BLaER1 treated with 17β-estradiol and CSF1 and Interleukin-3, amounts not matched to agents 10 nM and 100 nM (cell line): ENCODE measurements around the gene THAP11.

ENCODE experiments used
- H3K27ac ChIP-seq, 11 experiments: shearing (Covaris generic); formaldehyde crosslinking; 2 replicates each; pipeline ENCODE4 v1.8.1; 2022
- H3K27me3 ChIP-seq, 11 experiments: shearing (Covaris generic); formaldehyde crosslinking; 2 replicates each; pipeline ENCODE4 v1.8.1; 2022
- H3K36me3 ChIP-seq, 11 experiments: shearing (Covaris generic); formaldehyde crosslinking; 2 replicates each; pipeline ENCODE4 v1.8.1; 2022
- H3K4me1 ChIP-seq, 10 experiments: shearing (Covaris generic); formaldehyde crosslinking; 2 replicates each; pipeline ENCODE4 v1.8.1; 2022
- H3K4me2 ChIP-seq, 11 experiments: shearing (Covaris generic); formaldehyde crosslinking; 2 replicates each; pipeline ENCODE4 v1.8.1; 2022
- H3K4me3 ChIP-seq, 10 experiments: shearing (Covaris generic); formaldehyde crosslinking; 2 replicates each; pipeline ENCODE4 v1.8.1; 2022
- H3K9ac ChIP-seq, 11 experiments: shearing (Covaris generic); formaldehyde crosslinking; 2 replicates each; pipeline ENCODE4 v1.8.1; 2022
- H3K9me3 ChIP-seq, 11 experiments: shearing (Covaris generic); formaldehyde crosslinking; replicated peaks in 1 of 11; 2 replicates each; pipeline ENCODE4 v1.8.1; 2022
- H4K20me1 ChIP-seq, 11 experiments: shearing (Covaris generic); formaldehyde crosslinking; 2 replicates each; pipeline ENCODE4 v1.8.1; 2022
- Cebpa-rat ChIP-seq, 11 experiments: shearing (Covaris generic); IDR thresholded peaks; 2 replicates each; pipeline ENCODE4 v1.8.1; 2022

The THAP11 gene

DNA sequence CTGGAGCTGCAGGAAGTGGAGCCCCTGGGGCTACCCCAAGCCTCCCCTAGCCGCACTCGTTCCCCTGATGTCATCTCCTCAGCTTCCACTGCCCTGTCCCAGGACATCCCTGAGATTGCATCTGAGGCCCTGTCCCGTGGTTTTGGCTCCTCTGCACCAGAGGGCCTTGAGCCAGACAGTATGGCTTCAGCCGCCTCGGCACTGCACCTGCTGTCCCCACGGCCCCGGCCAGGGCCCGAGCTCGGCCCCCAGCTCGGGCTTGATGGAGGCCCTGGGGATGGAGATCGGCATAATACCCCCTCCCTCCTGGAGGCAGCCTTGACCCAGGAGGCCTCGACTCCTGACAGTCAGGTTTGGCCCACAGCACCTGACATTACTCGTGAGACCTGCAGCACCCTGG lies 38.5 kb downstream of the THAP11 start:
- H3K9me3 ChIP-seq, result no peaks in the 10 kb centered on the region
- H3K36me3 ChIP-seq, result peaks cover 98 to 100% (median 99%) of the 10 kb centered on the region in 11 experiments
- no peak overlapping the region for H3K27ac ChIP-seq
- H3K4me1 ChIP-seq, result peaks cover 0 to 9% (median 5%) of the 10 kb centered on the region in 10 experiments; a peak in 13 of 20 replicates
- H3K4me2 ChIP-seq, result no peak overlapping the region
- H3K9ac ChIP-seq, result no peak overlapping the region
- H3K27me3 ChIP-seq, result no peaks in the 10 kb centered on the region
- no peak overlapping the region for H3K4me3 ChIP-seq
- TF ChIP-seq Cebpa-rat (IDR thresholded peaks at IDR 0.05), result no peak
- peaks cover 14 to 98% (median 70%) of the 10 kb centered on the region in 11 experiments; a peak in 20 of 22 replicates for H4K20me1 ChIP-seq

DNA sequence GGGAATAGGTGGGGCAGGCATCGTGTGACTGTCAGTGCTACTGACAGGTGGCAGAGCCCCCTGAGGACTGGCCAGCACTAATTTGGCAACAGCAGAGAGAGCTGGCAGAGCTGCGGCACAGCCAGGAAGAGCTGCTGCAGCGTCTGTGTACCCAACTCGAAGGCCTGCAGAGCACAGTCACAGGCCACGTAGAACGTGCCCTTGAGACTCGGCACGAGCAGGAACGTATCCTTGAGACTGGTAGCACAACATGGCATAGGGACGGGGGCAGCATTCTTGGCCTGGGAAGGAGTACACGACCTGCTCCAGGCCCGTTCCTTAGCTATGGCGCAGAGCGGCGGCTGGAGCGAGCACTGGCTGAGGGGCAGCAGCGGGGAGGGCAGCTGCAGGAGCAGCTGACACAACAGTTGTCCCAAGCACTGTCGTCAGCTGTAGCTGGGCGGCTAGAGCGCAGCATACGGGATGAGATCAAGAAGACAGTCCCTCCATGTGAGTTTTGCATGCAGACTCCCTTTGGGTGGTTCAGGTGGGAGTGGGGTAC lies 39.6 kb downstream of the THAP11 start:
- Histone ChIP-seq H3K27ac (no peak overlapping the region), H3K36me3 (peaks cover 97 to 100% (median 99%) of the 10 kb centered on the region in 11 experiments), H4K20me1 (peaks cover 4 to 98% (median 59%) of the 10 kb centered on the region in 11 experiments; a peak in 19 of 22 replicates), H3K9me3 (no peaks in the 10 kb centered on the region), H3K4me2 (no peak overlapping the region), H3K27me3 (no peaks in the 10 kb centered on the region), H3K4me1 (no peaks in the 10 kb centered on the region), H3K9ac (no peak overlapping the region), H3K4me3 (no peak overlapping the region)
- TF ChIP-seq Cebpa-rat (IDR thresholded peaks at IDR 0.05), result no peak

DNA sequence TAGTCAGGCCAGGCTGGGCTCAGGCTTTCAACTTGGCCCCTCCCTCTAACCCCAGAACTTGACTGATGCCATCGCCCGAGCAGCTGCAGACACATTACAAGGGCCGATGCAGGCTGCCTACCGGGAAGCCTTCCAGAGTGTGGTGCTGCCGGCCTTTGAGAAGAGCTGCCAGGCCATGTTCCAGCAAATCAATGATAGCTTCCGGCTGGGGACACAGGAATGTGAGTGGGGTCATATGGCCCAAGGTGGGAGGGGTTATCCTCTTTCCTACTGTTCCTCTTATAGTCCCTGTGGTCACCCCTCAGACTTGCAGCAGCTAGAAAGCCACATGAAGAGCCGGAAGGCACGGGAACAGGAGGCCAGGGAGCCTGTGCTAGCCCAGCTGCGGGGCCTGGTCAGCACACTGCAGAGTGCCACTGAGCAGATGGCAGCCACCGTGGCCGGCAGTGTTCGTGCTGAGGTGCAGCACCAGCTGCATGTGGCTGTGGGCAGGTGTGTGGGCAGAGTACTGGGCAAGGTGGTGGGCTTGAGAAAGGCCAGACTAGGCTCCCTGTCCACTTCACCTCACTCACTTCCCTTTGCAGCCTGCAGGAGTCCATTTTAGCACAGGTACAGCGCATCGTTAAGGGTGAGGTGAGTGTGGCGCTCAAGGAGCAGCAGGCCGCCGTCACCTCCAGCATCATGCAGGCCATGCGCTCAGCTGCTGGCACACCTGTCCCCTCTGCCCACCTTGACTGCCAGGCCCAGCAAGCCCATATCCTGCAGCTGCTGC lies 40.4 kb downstream of the THAP11 start:
- Histone ChIP-seq H3K27ac (no peak overlapping the region), H3K9ac (no peak overlapping the region), H3K4me3 (no peak overlapping the region), H3K27me3 (no peaks in the 10 kb centered on the region), H4K20me1 (peaks cover 4 to 91% (median 50%) of the 10 kb centered on the region in 11 experiments; a peak in 19 of 22 replicates), H3K36me3 (peaks cover 93 to 100% (median 96%) of the 10 kb centered on the region in 11 experiments), H3K4me2 (no peak overlapping the region), H3K9me3 (no peaks in the 10 kb centered on the region), H3K4me1 (no peaks in the 10 kb centered on the region)
- no peak for TF ChIP-seq Cebpa-rat (IDR thresholded peaks at IDR 0.05)

DNA sequence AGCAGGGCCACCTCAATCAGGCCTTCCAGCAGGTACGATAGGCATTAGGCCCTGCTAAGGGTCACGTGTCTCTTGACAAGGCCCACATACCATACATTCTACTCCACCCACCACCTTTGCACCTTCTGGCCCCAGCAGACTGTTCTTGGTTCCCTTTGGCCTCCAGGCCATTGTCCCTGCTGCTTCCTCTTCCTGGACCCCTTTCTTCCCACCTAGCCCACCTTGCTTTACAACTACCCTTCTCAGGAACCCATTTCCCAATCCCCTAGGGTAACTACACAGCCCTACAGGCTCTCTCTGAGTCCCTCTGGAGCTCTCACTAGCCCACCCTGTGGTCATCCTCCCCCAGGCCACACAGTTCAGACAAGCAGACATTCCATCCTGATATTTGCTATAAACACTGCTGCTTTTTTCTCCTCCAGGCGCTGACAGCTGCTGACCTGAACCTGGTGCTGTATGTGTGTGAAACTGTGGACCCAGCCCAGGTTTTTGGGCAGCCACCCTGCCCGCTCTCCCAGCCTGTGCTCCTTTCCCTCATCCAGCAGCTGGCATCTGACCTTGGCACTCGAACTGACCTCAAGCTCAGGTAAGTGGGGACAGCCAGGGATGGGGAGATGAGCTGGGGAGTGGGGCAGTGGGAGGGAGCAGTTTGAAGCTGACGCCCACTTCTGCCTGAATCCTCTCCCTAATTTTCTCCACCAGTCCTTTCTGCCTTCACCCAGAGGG lies 41.2 kb downstream of the THAP11 start:
- Histone ChIP-seq H3K4me2 (no peak overlapping the region), H3K27ac (no peak overlapping the region), H3K36me3 (peaks cover 85 to 100% (median 89%) of the 10 kb centered on the region in 11 experiments), H4K20me1 (peaks cover 4 to 83% (median 49%) of the 10 kb centered on the region in 11 experiments; a peak in 19 of 22 replicates), H3K9me3 (no peaks in the 10 kb centered on the region), H3K4me1 (no peaks in the 10 kb centered on the region), H3K4me3 (no peak overlapping the region), H3K27me3 (no peaks in the 10 kb centered on the region), H3K9ac (no peak overlapping the region)
- no peak for TF ChIP-seq Cebpa-rat (IDR thresholded peaks at IDR 0.05)

DNA sequence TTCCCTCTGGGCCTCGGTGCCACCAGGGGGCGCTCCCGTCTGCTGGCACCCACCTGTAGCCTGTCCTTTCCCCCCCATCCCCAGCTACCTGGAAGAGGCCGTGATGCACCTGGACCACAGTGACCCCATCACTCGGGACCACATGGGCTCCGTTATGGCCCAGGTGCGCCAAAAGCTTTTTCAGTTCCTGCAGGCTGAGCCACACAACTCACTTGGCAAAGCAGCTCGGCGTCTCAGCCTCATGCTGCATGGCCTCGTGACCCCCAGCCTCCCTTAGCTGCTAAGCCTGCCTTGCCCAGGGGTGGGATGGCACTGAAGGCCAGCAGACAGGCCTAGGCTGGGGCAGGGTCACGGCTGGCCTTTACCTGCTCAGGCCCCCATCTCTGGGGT lies 41.7 kb downstream of the THAP11 start:
- Histone ChIP-seq H3K9ac (no peak overlapping the region), H3K27ac (no peak overlapping the region), H3K27me3 (no peaks in the 10 kb centered on the region), H4K20me1 (peaks cover 4 to 78% (median 49%) of the 10 kb centered on the region in 11 experiments; a peak in 19 of 22 replicates), H3K4me2 (no peak overlapping the region), H3K9me3 (no peaks in the 10 kb centered on the region), H3K36me3 (peaks cover 80 to 97% (median 83%) of the 10 kb centered on the region in 11 experiments), H3K4me1 (no peaks in the 10 kb centered on the region), H3K4me3 (no peak overlapping the region)
- no peak for TF ChIP-seq Cebpa-rat (IDR thresholded peaks at IDR 0.05)

DNA sequence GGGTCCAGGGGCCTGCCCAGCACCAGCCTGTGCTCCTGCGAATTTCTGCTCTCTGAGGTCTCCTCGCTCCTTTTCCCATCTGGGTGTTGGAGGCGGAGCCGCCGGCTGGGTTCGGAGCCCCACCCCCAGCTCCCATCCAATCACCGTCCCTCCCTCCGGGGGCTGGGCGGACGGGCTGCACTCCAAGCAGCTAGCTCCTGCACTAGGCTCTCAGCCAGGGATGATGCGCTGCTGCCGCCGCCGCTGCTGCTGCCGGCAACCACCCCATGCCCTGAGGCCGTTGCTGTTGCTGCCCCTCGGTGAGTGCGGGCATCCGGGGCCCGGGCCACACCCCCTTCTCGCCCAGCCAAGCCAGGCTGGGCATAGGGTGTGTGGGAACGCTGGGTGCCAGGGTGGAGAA lies 42.6 kb downstream of the THAP11 start, which contains the start of gene NRN1L:
Gene NRN1L, plus strand, starts transcription at position 202 of the 400 bp plus-strand sequence. Its CDS starts 19 bp downstream, at position 221.
- H3K4me3 ChIP-seq, result no peak within 1 kb of the TSS

DNA sequence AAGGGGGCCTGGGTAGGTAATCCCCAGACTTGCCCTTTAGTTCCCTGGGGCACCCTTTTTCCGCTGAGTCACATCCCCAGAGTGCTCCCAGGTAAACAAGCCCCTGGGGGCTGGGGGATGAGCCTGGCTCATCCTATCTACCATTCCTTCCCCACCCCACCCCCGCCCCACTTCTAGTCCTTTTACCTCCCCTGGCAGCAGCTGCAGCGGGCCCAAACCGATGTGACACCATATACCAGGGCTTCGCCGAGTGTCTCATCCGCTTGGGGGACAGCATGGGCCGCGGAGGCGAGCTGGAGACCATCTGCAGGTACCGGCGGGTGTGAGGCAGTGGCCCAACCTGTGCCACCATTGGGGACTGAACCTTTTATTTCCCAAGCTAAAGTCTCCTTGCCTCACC lies 43.4 kb downstream of the THAP11 start:
- Histone ChIP-seq H3K9me3 (no peaks in the 10 kb centered on the region), H3K4me2 (no peak overlapping the region), H4K20me1 (peaks cover 4 to 61% (median 42%) of the 10 kb centered on the region in 11 experiments; a peak in 19 of 22 replicates), H3K9ac (no peak overlapping the region), H3K27ac (no peak overlapping the region), H3K27me3 (no peaks in the 10 kb centered on the region), H3K4me3 (no peak overlapping the region), H3K36me3 (peaks cover 63 to 80% (median 66%) of the 10 kb centered on the region in 11 experiments), H3K4me1 (no peaks in the 10 kb centered on the region)
- TF ChIP-seq Cebpa-rat (IDR thresholded peaks at IDR 0.05), result no peak

More for the DNA sequence above, 42.6 kb downstream of the THAP11 start, which contains the start of gene NRN1L:
- Histone ChIP-seq H3K36me3 (peaks cover 71 to 89% (median 75%) of the 10 kb centered on the region in 11 experiments), H4K20me1 (peaks cover 4 to 70% (median 49%) of the 10 kb centered on the region in 11 experiments; a peak in 19 of 22 replicates), H3K9ac (no peak within 1 kb of the TSS; a peak in 2 of 22 replicates), H3K4me1 (no peaks in the 10 kb centered on the region), H3K27me3 (no peaks in the 10 kb centered on the region), H3K4me2 (no peak within 1 kb of the TSS), H3K27ac (no peak within 1 kb of the TSS), H3K9me3 (no peaks in the 10 kb centered on the region)
- TF ChIP-seq Cebpa-rat (IDR thresholded peaks at IDR 0.05), result no peak

DNA sequence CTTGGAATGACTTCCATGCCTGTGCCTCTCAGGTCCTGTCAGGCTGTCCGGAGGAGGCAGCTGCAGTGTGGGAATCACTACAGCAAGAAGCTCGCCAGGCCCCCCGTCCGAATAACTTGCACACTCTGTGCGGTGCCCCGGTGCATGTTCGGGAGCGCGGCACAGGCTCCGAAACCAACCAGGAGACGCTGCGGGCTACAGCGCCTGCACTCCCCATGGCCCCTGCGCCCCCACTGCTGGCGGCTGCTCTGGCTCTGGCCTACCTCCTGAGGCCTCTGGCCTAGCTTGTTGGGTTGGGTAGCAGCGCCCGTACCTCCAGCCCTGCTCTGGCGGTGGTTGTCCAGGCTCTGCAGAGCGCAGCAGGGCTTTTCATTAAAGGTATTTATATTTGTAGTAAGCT lies 43.9 kb downstream of the THAP11 start:
- no peak overlapping the region for H3K4me2 ChIP-seq
- no peak overlapping the region for H3K4me3 ChIP-seq
- no peaks in the 10 kb centered on the region for H3K27me3 ChIP-seq
- peaks cover 58 to 76% (median 62%) of the 10 kb centered on the region in 11 experiments for H3K36me3 ChIP-seq
- 0 out of 22 replicates have a peak overlapping the region, but pooled peaks of 1 of the 11 experiments have one; percentile 31 for H3K9ac ChIP-seq
- H4K20me1 ChIP-seq, result peaks cover 4 to 57% (median 39%) of the 10 kb centered on the region in 11 experiments; a peak in 19 of 22 replicates
- no peaks in the 10 kb centered on the region for H3K9me3 ChIP-seq
- TF ChIP-seq Cebpa-rat (IDR thresholded peaks at IDR 0.05), result no peak
- no peak overlapping the region for H3K27ac ChIP-seq
- no peaks in the 10 kb centered on the region for H3K4me1 ChIP-seq

DNA sequence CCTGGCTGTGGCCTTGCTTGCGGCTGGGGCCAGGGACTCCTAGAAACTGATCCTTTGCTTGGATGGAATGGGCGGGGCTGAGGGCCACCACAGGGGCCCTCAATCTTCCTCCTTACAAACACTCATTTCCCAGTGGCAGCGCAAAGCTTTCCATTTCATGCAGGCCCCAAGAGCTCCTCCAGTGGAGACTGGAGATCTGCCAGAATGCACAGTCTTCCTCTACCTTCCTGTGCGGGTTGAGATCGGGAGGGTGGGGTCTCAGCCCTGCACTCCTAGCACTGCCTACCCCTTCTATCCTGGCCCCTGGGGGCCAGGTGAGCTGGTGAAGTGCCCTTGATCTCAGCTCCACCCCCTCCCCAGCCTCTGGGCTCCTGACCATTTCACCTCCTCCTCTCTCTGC lies 44.3 kb downstream of the THAP11 start:
- H3K4me3 ChIP-seq, result no peak overlapping the region
- no peak for TF ChIP-seq Cebpa-rat (IDR thresholded peaks at IDR 0.05)
- no peak overlapping the region for H3K27ac ChIP-seq
- no peaks in the 10 kb centered on the region for H3K4me1 ChIP-seq
- no peak overlapping the region for H3K4me2 ChIP-seq
- no peaks in the 10 kb centered on the region for H3K9me3 ChIP-seq
- H4K20me1 ChIP-seq, result peaks cover 4 to 53% (median 35%) of the 10 kb centered on the region in 11 experiments; a peak in 19 of 22 replicates
- 0 out of 22 replicates have a peak overlapping the region, but pooled peaks of 2 of the 11 experiments have one; percentile 6 to 31 for H3K9ac ChIP-seq
- no peaks in the 10 kb centered on the region for H3K27me3 ChIP-seq
- peaks cover 54 to 72% (median 58%) of the 10 kb centered on the region in 11 experiments for H3K36me3 ChIP-seq
